Mesendoderm (in vitro differentiated cells): ENCODE measurements around the gene DDB1.

Experiments
- DNase-seq: peaks from one replicate; pipeline ENCODE4 v3.0.0; 2013
- H2AK5ac ChIP-seq: 2 replicates; pipeline ENCODE4 v1.6.1; 2013; ENCODE audit warnings: low read length, inconsistent platforms
- H2BK120ac ChIP-seq: 2 replicates; pipeline ENCODE4 v1.6.1; 2013; ENCODE audit warnings: low read depth, mild to moderate bottlenecking, low read length, moderate library complexity, mixed read lengths
- H2BK15ac ChIP-seq: replicated peaks from 2 replicates; pipeline ENCODE4 v1.6.1; 2013; ENCODE audit warnings: low read depth, mild to moderate bottlenecking, moderate library complexity
- H2BK5ac ChIP-seq: 2 replicates; pipeline ENCODE4 v1.6.1; 2013; ENCODE audit warnings: low read length, inconsistent platforms
- H3K18ac ChIP-seq: 2 replicates; pipeline ENCODE4 v1.6.1; 2013; ENCODE audit warnings: mild to moderate bottlenecking, low read length, mixed read lengths
- H3K23ac ChIP-seq: one replicate; pipeline ENCODE4 v1.6.1; 2013; ENCODE audit warnings: low read length
- H3K27ac ChIP-seq: 2 replicates; pipeline ENCODE4 v1.5.1; 2013; ENCODE audit warnings: low read depth, mild to moderate bottlenecking, inconsistent platforms, low read length, moderate library complexity
- H3K27me3 ChIP-seq: 2 replicates; pipeline ENCODE4 v1.6.1; 2013; ENCODE audit warnings: low read length, control low read depth, mild to moderate bottlenecking, inconsistent platforms; ENCODE audit not compliant: insufficient read depth, poor library complexity
- H3K36me3 ChIP-seq: 2 replicates; pipeline ENCODE4 v1.6.1; 2013; ENCODE audit warnings: low read length, inconsistent platforms; ENCODE audit not compliant: control insufficient read depth, insufficient read depth
- H3K4ac ChIP-seq: one replicate; pipeline ENCODE4 v1.6.1; 2013; ENCODE audit warnings: low read depth, mild to moderate bottlenecking, low read length, moderate library complexity
- H3K4me1 ChIP-seq: 2 replicates; pipeline ENCODE4 v1.6.1; 2013; ENCODE audit warnings: low read depth, low read length, inconsistent platforms; ENCODE audit not compliant: control insufficient read depth
- H3K4me2 ChIP-seq: 2 replicates; pipeline ENCODE4 v1.6.1; 2013; ENCODE audit warnings: low read length
- H3K4me3 ChIP-seq: 2 replicates; pipeline ENCODE4 v1.5.1; 2013; ENCODE audit warnings: mild to moderate bottlenecking, low read length
- H3K56ac ChIP-seq: one replicate; pipeline ENCODE4 v1.6.1; 2013; ENCODE audit warnings: low read length
- H3K79me1 ChIP-seq: 2 replicates; pipeline ENCODE4 v1.6.1; 2013; ENCODE audit warnings: low read length, inconsistent platforms
- H3K79me2 ChIP-seq: 2 replicates; pipeline ENCODE4 v1.6.1; 2013; ENCODE audit warnings: mild to moderate bottlenecking, low read length; ENCODE audit not compliant: control insufficient read depth, insufficient read depth
- H3K9ac ChIP-seq: 2 replicates; pipeline ENCODE4 v1.6.1; 2013; ENCODE audit warnings: low read length, inconsistent platforms
- H4K5ac ChIP-seq: one replicate; pipeline ENCODE4 v1.6.1; 2013; ENCODE audit warnings: low read length
- H4K8ac ChIP-seq: one replicate; pipeline ENCODE4 v1.6.1; 2013; ENCODE audit warnings: low read depth, mild to moderate bottlenecking, control low read depth, low read length, moderate library complexity
- WGBS: extraction: QIAGEN DNeasy Blood & Tissue Kit; methylation state at CpG from one replicate; pipeline ENCODE4 v1.1.7; 2013; ENCODE audit warnings: low lambda C conversion rate, missing lambda C conversion rate; ENCODE audit not compliant: insufficient coverage; ENCODE audit errors: extremely low coverage; 5-methylcytosine and 5-hydroxymethylcytosine counted together

Gene DDB1

GRCh38 chr11:61306221-61306620 is 26.7 kb downstream of the DDB1 start:
- no peak for DNase-seq

GRCh38 chr11:61305417-61305816 is 27.5 kb downstream of the DDB1 start:
- no peak overlapping the region for H3K9ac ChIP-seq
- WGBS: no CpG with 5 or more reads among the region's 7 CpGs
- H2BK15ac ChIP-seq: no peak overlapping the region
- H3K79me1 ChIP-seq: peaks cover 1% of the 10 kb centered on the region
- no peak overlapping the region for H4K5ac ChIP-seq
- no peak overlapping the region for H3K23ac ChIP-seq
- H3K27me3 ChIP-seq: no peaks in the 10 kb centered on the region
- H2BK120ac ChIP-seq: no peak overlapping the region
- H2AK5ac ChIP-seq: no peak overlapping the region
- no peaks in the 10 kb centered on the region for H3K79me2 ChIP-seq
- DNase-seq: no peak
- no peak overlapping the region for H3K27ac ChIP-seq
- no peak overlapping the region for H3K18ac ChIP-seq
- H2BK5ac ChIP-seq: no peak overlapping the region
- no peak overlapping the region for H3K56ac ChIP-seq
- H3K4me1 ChIP-seq: no peaks in the 10 kb centered on the region
- H3K4ac ChIP-seq: no peak overlapping the region
- H3K36me3 ChIP-seq: peaks cover 46% of the 10 kb centered on the region
- no peak overlapping the region for H3K4me3 ChIP-seq
- no peak overlapping the region for H4K8ac ChIP-seq
- no peak overlapping the region for H3K4me2 ChIP-seq

More at GRCh38 chr11:61306221-61306620, 26.7 kb downstream of the DDB1 start:
- Histone ChIP-seq H3K4me2 (no peak overlapping the region), H3K18ac (no peak overlapping the region), H3K36me3 (peaks cover 45% of the 10 kb centered on the region), H3K9ac (no peak overlapping the region), H3K23ac (no peak overlapping the region), H3K4ac (no peak overlapping the region), H4K8ac (no peak overlapping the region), H2BK120ac (no peak overlapping the region), H3K4me3 (no peak overlapping the region), H2AK5ac (no peak overlapping the region), H2BK5ac (no peak overlapping the region), H3K56ac (no peak overlapping the region), H3K27me3 (no peaks in the 10 kb centered on the region), H3K79me2 (no peaks in the 10 kb centered on the region), H2BK15ac (no peak overlapping the region), H3K79me1 (peaks cover 1% of the 10 kb centered on the region), H4K5ac (no peak overlapping the region), H3K4me1 (no peaks in the 10 kb centered on the region), H3K27ac (no peak overlapping the region)
- no CpG with 5 or more reads among the region's 1 CpG for WGBS

GRCh38 chr11:61303725-61304124 is 29.2 kb downstream of the DDB1 start:
- H3K4ac ChIP-seq: no peak overlapping the region
- H4K8ac ChIP-seq: no peak overlapping the region
- no peak overlapping the region for H3K4me3 ChIP-seq
- no peak overlapping the region for H3K23ac ChIP-seq
- DNase-seq: no peak
- H4K5ac ChIP-seq: no peak overlapping the region
- H2AK5ac ChIP-seq: no peak overlapping the region
- no peak overlapping the region for H3K9ac ChIP-seq
- peaks cover 1% of the 10 kb centered on the region for H3K79me1 ChIP-seq
- H2BK5ac ChIP-seq: no peak overlapping the region
- H3K27me3 ChIP-seq: no peaks in the 10 kb centered on the region
- H3K79me2 ChIP-seq: no peaks in the 10 kb centered on the region
- no peak overlapping the region for H3K18ac ChIP-seq
- H3K4me2 ChIP-seq: no peak overlapping the region
- H2BK120ac ChIP-seq: no peak overlapping the region
- H3K56ac ChIP-seq: no peak overlapping the region
- no peak overlapping the region for H2BK15ac ChIP-seq
- H3K4me1 ChIP-seq: no peaks in the 10 kb centered on the region
- WGBS: no CpG with 5 or more reads among the region's 9 CpGs
- H3K36me3 ChIP-seq: peaks cover 41% of the 10 kb centered on the region
- no peak overlapping the region for H3K27ac ChIP-seq

- H2BK120ac ChIP-seq: no peak overlapping the region
- no peak overlapping the region for H3K18ac ChIP-seq
- no peak for DNase-seq
- H2BK15ac ChIP-seq: no peak overlapping the region
- no peak overlapping the region for H3K4ac ChIP-seq
- no peak overlapping the region for H3K4me3 ChIP-seq
- no peak overlapping the region for H3K4me2 ChIP-seq
- H4K8ac ChIP-seq: no peak overlapping the region
- no peak overlapping the region for H3K56ac ChIP-seq
- H3K9ac ChIP-seq: no peak overlapping the region
- no CpG with 5 or more reads among the region's 13 CpGs for WGBS
- no peak overlapping the region for H3K23ac ChIP-seq
- H2AK5ac ChIP-seq: no peak overlapping the region
- H3K4me1 ChIP-seq: no peaks in the 10 kb centered on the region
- H3K27me3 ChIP-seq: no peaks in the 10 kb centered on the region
- peaks cover 37% of the 10 kb centered on the region for H3K36me3 ChIP-seq
- H3K79me1 ChIP-seq: peaks cover 1% of the 10 kb centered on the region
- no peaks in the 10 kb centered on the region for H3K79me2 ChIP-seq
- H3K27ac ChIP-seq: no peak overlapping the region
- no peak overlapping the region for H2BK5ac ChIP-seq
- no peak overlapping the region for H4K5ac ChIP-seq
Measured at GRCh38 chr11:61302550-61302949, 30.4 kb downstream of the DDB1 start.

- no CpG with 5 or more reads among the region's 4 CpGs for WGBS
- no peak overlapping the region for H4K5ac ChIP-seq
- H4K8ac ChIP-seq: no peak overlapping the region
- no peak overlapping the region for H3K4ac ChIP-seq
- H3K23ac ChIP-seq: no peak overlapping the region
- no peak overlapping the region for H2AK5ac ChIP-seq
- no peak overlapping the region for H3K18ac ChIP-seq
- no peak overlapping the region for H2BK120ac ChIP-seq
- no peak overlapping the region for H3K9ac ChIP-seq
- no peaks in the 10 kb centered on the region for H3K79me1 ChIP-seq
- no peak overlapping the region for H2BK5ac ChIP-seq
- no peaks in the 10 kb centered on the region for H3K79me2 ChIP-seq
- H3K36me3 ChIP-seq: peaks cover 27% of the 10 kb centered on the region
- H2BK15ac ChIP-seq: no peak overlapping the region
- H3K27me3 ChIP-seq: no peaks in the 10 kb centered on the region
- H3K4me3 ChIP-seq: no peak overlapping the region
- no peak overlapping the region for H3K4me2 ChIP-seq
- no peak for DNase-seq
- no peaks in the 10 kb centered on the region for H3K4me1 ChIP-seq
- no peak overlapping the region for H3K56ac ChIP-seq
- no peak overlapping the region for H3K27ac ChIP-seq
Measured at GRCh38 chr11:61298663-61299244, 34.2 kb downstream of the DDB1 start.

GRCh38 chr11:61297746-61298145 is 35.2 kb downstream of the DDB1 start:
- Histone ChIP-seq H3K27ac (peak overlapping the region; percentile 23), H3K36me3 (peaks cover 22% of the 10 kb centered on the region)
- no CpG with 5 or more reads among the region's 5 CpGs for WGBS

More at GRCh38 chr11:61297746-61298145, 35.2 kb downstream of the DDB1 start:
- DNase-seq: no peak
- Histone ChIP-seq H2AK5ac (no peak overlapping the region), H3K4me3 (no peak overlapping the region), H4K5ac (no peak overlapping the region), H3K56ac (no peak overlapping the region), H3K79me1 (no peaks in the 10 kb centered on the region), H3K23ac (no peak overlapping the region), H3K9ac (no peak overlapping the region), H3K79me2 (no peaks in the 10 kb centered on the region), H2BK120ac (no peak overlapping the region), H3K18ac (no peak overlapping the region), H4K8ac (no peak overlapping the region), H3K4me1 (peaks cover 3% of the 10 kb centered on the region), H2BK5ac (no peak overlapping the region), H2BK15ac (no peak overlapping the region), H3K4me2 (no peak overlapping the region), H3K4ac (no peak overlapping the region), H3K27me3 (no peaks in the 10 kb centered on the region)
